ENCODE data around the gene BICD1. TPM values are rescaled to one million over a fixed set of nuclear protein-coding genes. Genes with fewer than 3 reads are reported as not detected.

Gene BICD1
- total and polyA plus RNA-seq, 2 donors (not counting 3 experiments of a cell fraction or from before 2014, with no cell fraction given) = 12.2 to 51.0 TPM

GRCh38 chr12:32159381-32159780 is 52.7 kb downstream of the BICD1 start:
- BruUV-seq (replicated peaks) = no TSS peak
- no peak overlapping the region for H2AFZ ChIP-seq (ENCODE audit: low read depth, low read length)
- H3K4me3 ChIP-seq (replicated peaks in 1 of 3; ENCODE audit: insufficient read depth in 1 of 3, low read depth in 1 of 3, low read length in 3 of 3) = no peak overlapping the region
- no peaks in the 10 kb centered on the region for H3K9me1 ChIP-seq (replicated peaks; ENCODE audit: control insufficient read depth, extremely low read depth, insufficient read depth, low read length)
- ChIA-PET POLR2A (no interaction called here), CTCF (interaction anchor here (0.6 to 1.5 kb wide), 3 partner anchors 21 to 476 kb away, joined by 3 to 5 read pairs (median 3); no protein-coding TSS in a partner anchor)
- no peaks in the 10 kb centered on the region for H3K27me3 ChIP-seq (ENCODE audit: control insufficient read depth in 2 of 2, insufficient read depth in 2 of 2, low read length in 2 of 2)
- H3K79me2 ChIP-seq (ENCODE audit: control insufficient read depth, insufficient read depth, low read length) = peaks cover 4% of the 10 kb centered on the region
- H4K20me1 ChIP-seq (replicated peaks; ENCODE audit: control insufficient read depth, extremely low read depth, insufficient read depth, low read length) = no peaks in the 10 kb centered on the region
- TF ChIP-seq JUN (IDR thresholded peaks at IDR 0.05; ENCODE audit: borderline replicate concordance, insufficient read depth, insufficient read length, low read depth) (no peak), CTCF (IDR thresholded peaks at IDR 0.05; ENCODE audit: extremely low read depth in 1 of 2, insufficient read depth in 1 of 2, low read depth in 1 of 2, low read length in 2 of 2) (no peak), MAX (IDR thresholded peaks at IDR 0.05; ENCODE audit: insufficient read depth, insufficient read length) (no peak), FOS (IDR thresholded peaks at IDR 0.05; ENCODE audit: borderline replicate concordance, insufficient read depth, low read length) (no peak), MYC (IDR thresholded peaks at IDR 0.05; ENCODE audit: low read depth, low read length) (no peak), EZH2 (IDR thresholded peaks at IDR 0.05; ENCODE audit: borderline replicate concordance, low read depth, low read length, severe bottlenecking) (no peak), POLR2AphosphoS5 (IDR thresholded peaks at IDR 0.05; ENCODE audit: insufficient read depth, low read depth, low read length) (no peak), GATA2 (IDR thresholded peaks at IDR 0.05; ENCODE audit: insufficient read depth, insufficient read length, low read depth, low read length) (no peak), POLR2A (IDR thresholded peaks at IDR 0.05; ENCODE audit: low read depth, low read length) (no peak)
- FAIRE-seq (no peak), DNase-seq (ENCODE audit: low read depth, low spot score) (no peak)
- no peaks in the 10 kb centered on the region for H3K36me3 ChIP-seq (ENCODE audit: control insufficient read depth in 2 of 2, extremely low read depth in 1 of 2, insufficient read depth in 2 of 2, low read length in 2 of 2)
- dilution Hi-C loops (cut with MboI; ENCODE audit: extremely low pct_ligation_motif_present, low sequenced_read_pairs) (no loop called here), intact Hi-C loops (cut with micrococcal nuclease) (no loop called here)
- H3K9me3 ChIP-seq (replicated peaks; ENCODE audit: control insufficient read depth, insufficient read depth, low read length) = no peaks in the 10 kb centered on the region
- no peak overlapping the region for H3K4me2 ChIP-seq (ENCODE audit: insufficient read depth, low read length)
- no peak overlapping the region for H3K27ac ChIP-seq (ENCODE audit: insufficient read depth, low read depth, low read length)
- no peak overlapping the region for H3K9ac ChIP-seq (replicated peaks; ENCODE audit: extremely low read depth, insufficient read depth, low read length)
- peaks cover 7% of the 10 kb centered on the region for H3K4me1 ChIP-seq (ENCODE audit: control insufficient read depth, extremely low read depth, insufficient read depth, low read length)
